WERI-Rb-1 (cell line): Measurements from ENCODE around the gene AP1S2.

ENCODE experiments used
- DNase-seq: peaks from one replicate; pipeline ENCODE4 v3.0.0-alpha.2; 2020
- H3K27ac ChIP-seq: fragments of 250-450 bp; sonication (Bioruptor Pico); 2 replicates; pipeline ENCODE4 v1.5.1; 2020; ENCODE audit warnings: mild to moderate bottlenecking, moderate library complexity
- H3K27me3 ChIP-seq: fragments of 250-450 bp; sonication (Bioruptor Pico); 2 replicates; pipeline ENCODE4 v1.5.1; 2021; ENCODE audit warnings: mild to moderate bottlenecking, low read depth, moderate library complexity; ENCODE audit not compliant: insufficient read depth, severe bottlenecking
- H3K36me3 ChIP-seq: fragments of 250-450 bp; sonication (Bioruptor Pico); 2 replicates; pipeline ENCODE4 v1.5.1; 2020; ENCODE audit warnings: mild to moderate bottlenecking, moderate library complexity
- H3K4me3 ChIP-seq: 2 replicates; pipeline ENCODE4 v1.5.1; 2011; ENCODE audit warnings: low read depth, mild to moderate bottlenecking, control low read depth, low read length
- H3K9me3 ChIP-seq: fragments of 250-450 bp; sonication (Bioruptor Pico); 2 replicates; pipeline ENCODE4 v1.5.1; 2021; ENCODE audit warnings: mild to moderate bottlenecking, moderate library complexity; ENCODE audit not compliant: severe bottlenecking
- TF ChIP-seq, protein P1 (sequence below): IDR thresholded peaks from 2 replicates; pipeline ENCODE4 v1.5.1; 2011; ENCODE audit warnings: low read depth, mild to moderate bottlenecking, control low read depth, inconsistent platforms, low read length

Gene AP1S2

GRCh38 chrX:15790769-15791290 lies 63.8 kb downstream of the AP1S2 start:
- DNase-seq = no peak
- Histone ChIP-seq H3K27me3 (no peaks in the 10 kb centered on the region), H3K4me3 (peak overlapping the region; percentile 85), H3K36me3 (peaks cover 22% of the 10 kb centered on the region), H3K9me3 (no peaks in the 10 kb centered on the region), H3K27ac (peak overlapping the region; percentile 75)
- TF ChIP-seq, protein P1, sequence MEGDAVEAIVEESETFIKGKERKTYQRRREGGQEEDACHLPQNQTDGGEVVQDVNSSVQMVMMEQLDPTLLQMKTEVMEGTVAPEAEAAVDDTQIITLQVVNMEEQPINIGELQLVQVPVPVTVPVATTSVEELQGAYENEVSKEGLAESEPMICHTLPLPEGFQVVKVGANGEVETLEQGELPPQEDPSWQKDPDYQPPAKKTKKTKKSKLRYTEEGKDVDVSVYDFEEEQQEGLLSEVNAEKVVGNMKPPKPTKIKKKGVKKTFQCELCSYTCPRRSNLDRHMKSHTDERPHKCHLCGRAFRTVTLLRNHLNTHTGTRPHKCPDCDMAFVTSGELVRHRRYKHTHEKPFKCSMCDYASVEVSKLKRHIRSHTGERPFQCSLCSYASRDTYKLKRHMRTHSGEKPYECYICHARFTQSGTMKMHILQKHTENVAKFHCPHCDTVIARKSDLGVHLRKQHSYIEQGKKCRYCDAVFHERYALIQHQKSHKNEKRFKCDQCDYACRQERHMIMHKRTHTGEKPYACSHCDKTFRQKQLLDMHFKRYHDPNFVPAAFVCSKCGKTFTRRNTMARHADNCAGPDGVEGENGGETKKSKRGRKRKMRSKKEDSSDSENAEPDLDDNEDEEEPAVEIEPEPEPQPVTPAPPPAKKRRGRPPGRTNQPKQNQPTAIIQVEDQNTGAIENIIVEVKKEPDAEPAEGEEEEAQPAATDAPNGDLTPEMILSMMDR = no peak

DNA sequence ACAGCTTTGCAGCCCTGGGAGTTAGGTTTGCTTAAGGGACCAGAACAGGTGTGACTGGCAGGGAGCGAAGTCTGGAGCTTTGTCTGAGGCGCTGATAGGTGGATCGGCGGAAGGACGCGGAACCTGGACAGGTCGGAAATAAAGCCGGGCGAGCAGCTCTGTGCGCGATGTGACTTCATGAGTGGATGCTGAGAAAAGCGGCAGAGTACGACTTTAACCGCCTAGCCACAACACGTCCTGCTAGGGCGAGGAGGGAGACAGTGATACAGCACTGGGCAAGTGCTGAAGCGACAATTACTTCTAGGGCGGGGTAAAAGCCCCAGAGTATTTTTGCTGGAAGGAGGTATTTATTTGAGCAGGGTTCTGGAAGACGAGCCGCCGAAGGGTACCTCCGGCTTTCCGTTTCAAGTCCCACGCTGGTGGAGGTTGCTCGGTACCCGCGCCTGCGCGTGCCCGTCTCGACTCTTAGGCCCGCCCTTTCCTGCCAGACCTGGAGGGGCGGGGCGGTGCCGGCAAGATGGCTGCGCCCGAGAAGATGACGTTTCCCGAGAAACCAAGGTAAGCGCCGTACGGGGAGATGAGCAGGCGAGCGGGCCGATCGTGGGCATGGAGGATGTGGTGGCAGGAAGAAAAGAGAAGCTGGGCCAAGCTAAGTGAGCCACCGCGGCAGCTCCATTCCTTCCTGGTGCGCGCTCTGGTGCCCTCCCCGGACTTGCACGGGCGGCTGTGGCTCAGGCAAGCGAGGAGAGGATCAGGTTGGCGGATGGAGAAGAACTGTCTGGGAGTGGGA lies 64.4 kb downstream of the AP1S2 start, which contains the start of gene ZRSR2:
TSS of gene ZRSR2 (plus strand) at position 506 of the 790 bp plus-strand sequence. CDS start at position 518, 12 bp downstream.
- no peaks in the 10 kb centered on the region for H3K27me3 ChIP-seq
- H3K9me3 ChIP-seq = no peaks in the 10 kb centered on the region
- DNase-seq = peak; percentile 89
- peak within 1 kb of the TSS; percentile 75 for H3K27ac ChIP-seq
- peak within 1 kb of the TSS; percentile 85 for H3K4me3 ChIP-seq
- TF ChIP-seq, protein P1 = no peak
- peaks cover 22% of the 10 kb centered on the region for H3K36me3 ChIP-seq

DNA sequence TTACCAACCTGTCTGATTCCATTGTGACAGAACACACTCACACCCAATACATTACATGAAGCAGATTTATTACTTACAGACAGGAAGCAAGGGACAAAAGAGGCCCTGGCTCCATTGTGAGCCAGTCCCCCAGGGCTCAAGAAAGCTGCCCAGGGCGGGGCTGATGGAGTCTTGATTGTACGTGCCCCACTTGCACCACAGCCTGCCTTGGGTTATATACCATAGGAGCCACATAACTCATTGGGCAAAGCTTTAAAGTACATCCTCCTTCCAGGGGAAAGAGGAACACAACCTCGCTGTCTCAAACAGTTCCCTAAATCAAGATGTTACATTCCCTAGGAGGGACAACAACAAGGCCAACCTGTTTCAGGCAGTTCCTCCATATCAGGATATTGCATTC lies 67.7 kb downstream of the AP1S2 start:
- Histone ChIP-seq H3K4me3 (no peak overlapping the region), H3K27ac (no peak overlapping the region), H3K36me3 (peaks cover 4% of the 10 kb centered on the region), H3K9me3 (no peaks in the 10 kb centered on the region), H3K27me3 (no peaks in the 10 kb centered on the region)
- TF ChIP-seq, protein P1 = no peak
- DNase-seq = no peak

DNA sequence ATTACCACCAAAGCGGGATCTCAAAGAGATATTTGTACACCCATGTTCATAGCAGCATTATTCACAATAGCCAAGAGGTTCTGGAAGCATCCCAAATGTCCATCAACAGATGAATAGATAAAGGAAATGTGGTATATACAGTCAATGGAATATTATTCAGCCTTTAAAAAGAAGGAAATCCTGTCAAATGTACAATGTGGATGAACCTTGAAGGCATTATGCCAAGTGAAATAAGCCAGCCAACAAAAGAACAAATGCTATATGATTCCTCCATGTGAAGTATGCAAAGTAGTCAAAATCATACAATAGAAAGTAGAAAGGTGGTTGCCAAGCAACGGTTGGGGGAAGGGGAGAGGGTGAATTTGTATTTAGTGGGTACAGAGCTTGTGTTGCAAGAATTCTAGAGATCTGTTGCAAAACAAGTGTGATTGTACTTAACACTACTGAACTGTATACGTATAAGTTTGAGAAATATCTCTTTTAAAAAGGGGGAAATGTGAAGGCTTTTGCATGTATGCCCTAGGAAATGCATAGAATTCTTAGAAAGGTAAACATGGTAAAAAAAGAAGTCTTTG lies 69.3 kb downstream of the AP1S2 start:
- H3K4me3 ChIP-seq = no peak overlapping the region
- no peak overlapping the region for H3K27ac ChIP-seq
- DNase-seq = no peak
- H3K27me3 ChIP-seq = no peaks in the 10 kb centered on the region
- TF ChIP-seq, protein P1 = no peak
- H3K9me3 ChIP-seq = no peaks in the 10 kb centered on the region
- peaks cover 3% of the 10 kb centered on the region; the same call in 1 of the 2 replicates for H3K36me3 ChIP-seq

GRCh38 chrX:15781961-15782699 lies 72.5 kb downstream of the AP1S2 start:
- no peak overlapping the region for H3K4me3 ChIP-seq
- TF ChIP-seq, protein P1 = no peak
- no peaks in the 10 kb centered on the region for H3K27me3 ChIP-seq
- H3K9me3 ChIP-seq = no peaks in the 10 kb centered on the region
- no peak for DNase-seq
- peaks cover 3% of the 10 kb centered on the region; the same call in 1 of the 2 replicates for H3K36me3 ChIP-seq
- H3K27ac ChIP-seq = no peak overlapping the region
